Posterior cingulate gyrus (tissue), 11 donors: Measurements from ENCODE around the gene PRR35.
"Not testable (repeated sequence)": the region's sequence is repeated elsewhere in the genome, so short reads cannot be mapped to it uniquely, and the experiment has no call there.

Experiments used
- DNase-seq, 10 donors: peaks; one replicate each; pipeline versions ENCODE4 v3.0.0 to v3.0.0-alpha.2; 2020 to 2021; ENCODE audit warnings: mixed read lengths in 3 of 10
- intact Hi-C: fragments of 100-400 bp; cut with DNase I; formaldehyde crosslinking; loops from one replicate; pipeline ENCODE4 v1.15.1; 2023

PRR35 gene

GRCh38 chr16:590188-590814 lies 30.1 kb downstream of the PRR35 start:
- intact Hi-C loops, result no loop called here
- no peak for DNase-seq

GRCh38 chr16:590815-591200 lies 30.6 kb downstream of the PRR35 start:
- DNase-seq, result no peak
- intact Hi-C loops, result no loop called here

- intact Hi-C loops, result no loop called here
These were observed 31.0 kb downstream of the PRR35 start for GRCh38 chr16:591231-591630.

GRCh38 chr16:591892-592517 lies 31.8 kb downstream of the PRR35 start:
- intact Hi-C loops, result loop anchor here (2.0 kb wide), 1 partner anchor 45 kb away; the partner anchor contains the start of gene METTL26
- DNase-seq, result no peak

More at GRCh38 chr16:591231-591630, 31.0 kb downstream of the PRR35 start:
- DNase-seq, result no peak

GRCh38 chr16:592518-593306 lies 32.5 kb downstream of the PRR35 start:
- DNase-seq, result peak; percentile 31 to 96 (median 72)
- intact Hi-C loops, result loop anchor here (2.0 kb wide), 1 partner anchor 44 kb away; the partner anchor contains the start of gene METTL26

- no peak for DNase-seq
- intact Hi-C loops, result loop anchor here (2.0 kb wide), 1 partner anchor 43 kb away; the partner anchor contains the start of gene METTL26
These were observed 33.2 kb downstream of the PRR35 start for GRCh38 chr16:593406-593805.

GRCh38 chr16:593807-594206 lies 33.6 kb downstream of the PRR35 start:
- intact Hi-C loops, result loop anchor here (2.0 kb wide), 1 partner anchor 43 kb away; the partner anchor contains the start of gene METTL26
- peak in 1 of 10 donors; percentile 88 for DNase-seq

- no peak for DNase-seq
These were observed 34.9 kb downstream of the PRR35 start for GRCh38 chr16:595094-595528.

GRCh38 chr16:595942-596735 lies 35.9 kb downstream of the PRR35 start:
- intact Hi-C loops, result no loop called here

More at GRCh38 chr16:595094-595528, 34.9 kb downstream of the PRR35 start:
- intact Hi-C loops, result no loop called here

GRCh38 chr16:596736-597060 lies 36.5 kb downstream of the PRR35 start:
- intact Hi-C loops, result no loop called here
- DNase-seq, result no peak

More at GRCh38 chr16:595942-596735, 35.9 kb downstream of the PRR35 start:
- DNase-seq, result peak in 8 of 10 donors; percentile 60 to 95 (median 78)

- intact Hi-C loops, result not testable (repeated sequence)
These were observed 37.5 kb downstream of the PRR35 start for GRCh38 chr16:597655-598054.

GRCh38 chr16:598823-599739 lies 38.9 kb downstream of the PRR35 start:
- DNase-seq, result peak in 1 of 10 donors; percentile 64
- intact Hi-C loops, result no loop called here

More at GRCh38 chr16:597655-598054, 37.5 kb downstream of the PRR35 start:
- DNase-seq, result not testable (repeated sequence)

- DNase-seq, result peak in 1 of 10 donors; percentile 53
These were observed 40.6 kb downstream of the PRR35 start for GRCh38 chr16:600781-601180.

GRCh38 chr16:603933-604332 lies 43.7 kb downstream of the PRR35 start:
- intact Hi-C loops, result no loop called here

More at GRCh38 chr16:600781-601180, 40.6 kb downstream of the PRR35 start:
- intact Hi-C loops, result no loop called here

GRCh38 chr16:606656-607307 lies 46.6 kb downstream of the PRR35 start:
- no peak for DNase-seq

More at GRCh38 chr16:603933-604332, 43.7 kb downstream of the PRR35 start:
- DNase-seq, result no peak

GRCh38 chr16:608019-608418 lies 47.8 kb downstream of the PRR35 start:
- DNase-seq, result no peak
- intact Hi-C loops, result no loop called here

More at GRCh38 chr16:606656-607307, 46.6 kb downstream of the PRR35 start:
- intact Hi-C loops, result no loop called here

- intact Hi-C loops, result no loop called here
- no peak for DNase-seq
These were observed 49.1 kb downstream of the PRR35 start for GRCh38 chr16:609316-609715.

- intact Hi-C loops, result no loop called here
These were observed 49.8 kb downstream of the PRR35 start for GRCh38 chr16:609984-610383.

More at GRCh38 chr16:609984-610383, 49.8 kb downstream of the PRR35 start:
- DNase-seq, result peak in 1 of 10 donors; percentile 66
